HS-5 (cell line): ENCODE results near the gene TMTC4.
A peak's percentile ranks its signal among the peaks of the same experiment; 100 is the strongest.
"Not testable (repeated sequence)": the region's sequence is repeated elsewhere in the genome, so short reads cannot be mapped to it uniquely, and the experiment has no call there.

Experiments
- DNase-seq: peaks from one replicate; pipeline ENCODE4 v3.0.0-alpha.2; 2012; ENCODE audit warnings: low read depth

TMTC4 gene

GRCh38 chr13:100674572-100674871 is at the start of gene TMTC4:
Gene TMTC4 (minus strand): TSS chr13:100674795. CDS start chr13:100670362, 4,433 bp downstream.
- DNase-seq = no peak

DNA sequence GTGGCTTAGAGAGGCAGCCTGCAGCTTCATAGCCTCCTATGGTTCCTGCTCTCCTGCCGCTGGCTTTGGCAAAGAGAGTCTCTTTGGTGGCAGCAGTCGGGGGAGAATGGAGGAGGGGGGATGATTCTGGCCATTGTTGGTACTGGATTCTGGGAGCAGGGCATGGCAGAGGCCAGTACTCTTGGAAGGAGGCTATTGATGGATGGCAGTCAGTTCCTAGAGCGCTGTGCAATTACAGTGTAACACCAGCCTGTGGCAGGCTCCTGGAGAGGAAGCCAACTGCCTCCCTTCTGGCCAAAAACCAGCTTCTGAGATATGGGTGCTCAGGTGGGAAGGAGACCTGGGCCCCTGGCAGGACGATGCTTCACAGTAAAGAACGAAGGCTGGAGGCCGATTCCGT is 47.9 kb upstream of the TMTC4 start:
- no peak for DNase-seq

DNA sequence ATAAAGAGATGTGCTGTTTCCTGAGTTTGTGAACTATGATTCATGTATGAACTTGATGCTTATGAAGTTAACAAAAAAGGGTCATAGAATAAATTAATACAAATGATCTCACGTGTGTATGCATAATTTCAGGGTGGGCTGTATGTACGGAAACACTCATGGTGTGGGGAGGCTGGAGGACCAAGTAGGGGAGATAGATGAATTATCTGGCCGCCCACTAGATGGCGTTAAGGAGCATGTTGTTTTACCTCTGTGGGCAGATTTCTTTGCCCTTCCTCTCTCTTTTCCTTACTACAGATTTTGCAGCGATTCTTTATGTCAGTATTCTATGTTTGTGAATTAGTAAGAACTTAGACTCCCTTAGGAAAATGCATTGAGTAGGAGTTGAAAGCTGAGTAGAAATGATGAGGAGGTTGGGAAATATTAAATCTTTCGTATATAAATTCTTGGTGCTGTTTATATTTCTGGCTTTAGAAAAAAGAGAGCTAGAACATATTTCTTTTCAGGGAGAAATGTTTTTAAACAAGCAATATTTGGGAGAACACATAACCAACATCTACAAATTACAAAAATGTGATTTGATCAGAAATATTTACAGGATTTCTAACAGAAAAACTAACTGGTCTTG is 47.4 kb upstream of the TMTC4 start:
- peak; percentile 6 for DNase-seq

- DNase-seq = no peak
These were observed 41.0 kb upstream of the TMTC4 start for GRCh38 chr13:100715604-100716003.

GRCh38 chr13:100714478-100714877 is 39.9 kb upstream of the TMTC4 start:
- no peak for DNase-seq

DNA sequence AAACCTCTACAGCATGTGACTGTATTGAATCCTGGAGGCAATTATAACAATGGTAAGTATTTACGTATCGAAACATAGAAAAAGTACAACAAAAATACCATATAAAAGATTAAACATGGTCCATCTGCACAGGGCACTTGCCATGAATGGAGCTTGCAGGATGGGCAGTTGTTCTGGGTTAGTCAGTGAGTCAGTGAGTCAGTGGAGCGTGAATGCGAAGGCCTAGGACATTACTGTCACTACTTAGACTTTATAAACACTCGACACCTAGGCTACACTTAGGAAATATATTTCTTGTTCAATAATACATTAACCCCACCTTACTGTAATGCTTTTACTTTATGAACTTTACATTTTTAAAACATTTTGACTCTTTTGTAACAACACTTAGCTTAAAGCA is 35.6 kb upstream of the TMTC4 start:
- no peak for DNase-seq

DNA sequence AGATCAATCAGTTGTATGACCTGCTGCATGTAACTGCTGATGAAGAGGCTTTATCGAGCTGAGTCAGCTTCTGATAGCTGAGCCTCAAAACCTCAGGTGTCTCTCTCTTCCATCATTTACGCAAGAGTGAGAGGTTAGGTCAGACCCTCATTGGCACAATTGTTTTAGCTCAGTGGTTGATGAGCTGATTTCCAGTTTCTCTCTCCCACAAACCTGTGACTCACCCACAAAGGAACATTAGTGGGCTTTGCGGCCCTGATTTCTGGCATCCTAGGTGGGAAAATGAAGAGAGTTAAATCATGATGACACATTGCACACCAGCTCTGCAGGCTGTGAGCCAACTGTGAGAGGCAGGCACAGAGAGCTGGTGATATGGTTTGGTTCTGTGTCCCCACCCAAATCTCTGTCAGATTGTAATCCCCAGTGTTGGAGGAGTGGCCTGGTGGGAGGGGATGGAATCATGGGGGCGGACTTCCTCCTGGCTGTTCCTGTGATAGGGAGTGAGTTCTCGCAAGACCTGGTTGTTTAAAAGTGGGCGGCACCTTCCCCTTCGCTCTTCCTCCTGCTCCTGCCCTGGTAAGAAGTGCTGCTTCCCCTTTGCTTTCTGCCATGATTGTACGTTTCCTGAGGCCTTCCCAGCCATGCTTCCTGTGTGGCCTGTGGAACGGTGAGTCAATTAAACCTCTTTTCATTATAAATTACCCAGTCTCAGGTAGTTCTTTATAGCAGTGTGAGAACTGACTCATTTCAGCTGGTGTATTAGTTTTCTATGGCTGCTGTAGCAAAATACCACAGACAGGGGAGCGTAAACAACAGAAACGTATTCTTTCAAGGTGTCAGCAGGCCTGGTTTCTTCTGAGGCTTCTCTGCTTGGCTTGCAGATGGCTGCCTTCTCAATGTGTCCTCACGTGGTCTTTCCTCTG is 33.5 kb upstream of the TMTC4 start:
- DNase-seq = no peak

DNA sequence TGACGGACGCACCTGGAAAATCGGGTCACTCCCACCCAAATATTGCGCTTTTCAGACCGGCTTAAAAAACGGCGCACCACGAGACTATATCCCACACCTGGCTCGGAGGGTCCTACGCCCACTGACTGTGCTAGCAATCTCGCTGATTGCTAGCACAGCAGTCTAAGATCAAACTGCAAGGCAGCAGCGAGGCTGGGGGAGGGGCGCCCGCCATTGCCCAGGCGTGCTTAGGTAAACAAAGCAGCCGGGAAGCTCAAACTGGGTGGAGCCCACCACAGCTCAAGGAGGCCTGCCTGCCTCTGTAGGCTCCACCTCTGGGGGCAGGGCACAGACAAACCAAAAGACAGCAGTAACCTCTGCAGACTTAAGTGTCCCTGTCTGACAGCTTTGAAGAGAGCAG is 23.7 kb upstream of the TMTC4 start:
- not testable (repeated sequence) for DNase-seq

- no peak for DNase-seq
These were observed 20.8 kb upstream of the TMTC4 start for GRCh38 chr13:100695509-100695773.

DNA sequence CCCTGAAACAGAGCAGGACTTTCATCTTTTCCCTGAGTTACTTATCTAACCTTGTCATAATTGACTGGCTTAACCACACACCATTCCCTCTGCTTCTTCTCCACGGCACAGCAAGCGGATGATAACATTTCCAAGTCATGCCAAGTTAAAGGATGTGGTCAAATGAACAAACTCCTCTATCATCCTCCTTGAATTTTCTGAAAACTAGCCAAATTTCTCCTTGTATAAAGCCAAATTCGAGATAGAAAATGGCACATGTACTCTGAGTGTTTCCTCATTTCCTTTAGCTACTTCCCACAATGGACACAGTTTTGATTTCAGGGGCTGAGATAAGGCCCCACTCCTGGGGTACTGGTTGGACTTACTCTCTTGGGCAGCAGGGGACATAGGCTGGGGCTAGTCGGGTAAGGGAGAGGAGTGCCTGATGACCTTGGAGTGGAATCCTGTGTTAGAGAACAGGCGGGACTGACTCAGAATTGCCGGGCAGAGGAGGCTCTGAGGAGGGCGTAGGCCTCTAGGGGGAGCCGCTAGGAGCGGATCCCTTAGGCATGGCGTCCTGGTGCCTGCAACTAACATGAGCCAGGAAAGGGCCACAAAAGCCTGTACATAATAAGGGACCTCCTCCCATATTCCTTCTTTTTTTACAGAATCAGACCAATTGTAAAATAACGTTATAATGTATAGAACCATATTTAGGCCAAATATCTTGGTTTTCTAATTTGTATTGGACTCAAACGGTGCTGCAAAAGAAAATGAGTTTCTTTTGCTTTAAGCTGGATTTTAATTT is 20.3 kb upstream of the TMTC4 start:
- peak; percentile 9 for DNase-seq

GRCh38 chr13:100689191-100689590 is 14.6 kb upstream of the TMTC4 start:
- no peak for DNase-seq

DNA sequence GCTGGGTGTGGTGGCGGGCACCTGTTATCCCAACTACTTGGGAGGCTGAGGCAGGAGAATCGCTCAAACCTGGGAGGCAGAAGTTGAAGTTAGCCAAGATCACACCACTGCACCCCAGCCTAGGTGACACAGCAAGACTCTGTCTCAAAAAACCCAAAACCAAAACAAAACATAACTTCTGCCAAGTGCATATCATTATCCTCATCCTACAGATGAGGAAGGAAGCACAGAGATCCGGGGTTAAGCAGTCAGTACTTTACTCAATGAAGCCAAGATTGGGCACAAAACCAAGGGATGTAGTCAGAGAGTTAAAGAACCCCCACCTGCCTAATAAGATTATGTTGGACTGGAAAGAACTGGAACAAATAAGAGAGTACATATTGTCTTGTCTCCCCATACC is 5.5 kb upstream of the TMTC4 start:
- no peak for DNase-seq

GRCh38 chr13:100677128-100677527 is 2.5 kb upstream of the TMTC4 start:
- not testable (repeated sequence) for DNase-seq

DNA sequence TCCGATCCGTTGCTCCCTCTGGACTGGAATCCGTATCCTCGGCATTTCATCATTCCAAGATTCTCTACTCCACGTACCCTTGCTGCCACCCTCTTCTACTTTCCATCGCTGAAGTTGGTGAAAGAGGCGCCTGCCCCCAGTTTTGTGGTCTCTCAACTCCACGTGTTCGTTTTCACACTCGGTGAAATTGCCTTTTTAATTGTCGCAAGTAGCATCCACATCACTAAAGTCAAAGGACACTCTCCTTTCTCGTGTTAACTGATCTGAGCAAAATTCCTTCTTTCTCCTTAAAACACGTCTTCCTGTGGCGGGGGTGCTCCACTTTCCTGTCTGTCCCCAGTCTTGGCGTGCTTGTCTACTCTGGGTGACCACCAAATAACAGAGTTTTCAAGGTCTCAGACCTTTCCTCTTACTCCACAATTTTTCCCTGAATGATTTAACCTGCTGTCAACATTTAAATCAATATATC is 1.1 kb upstream of the TMTC4 start:
- DNase-seq = no peak

DNA sequence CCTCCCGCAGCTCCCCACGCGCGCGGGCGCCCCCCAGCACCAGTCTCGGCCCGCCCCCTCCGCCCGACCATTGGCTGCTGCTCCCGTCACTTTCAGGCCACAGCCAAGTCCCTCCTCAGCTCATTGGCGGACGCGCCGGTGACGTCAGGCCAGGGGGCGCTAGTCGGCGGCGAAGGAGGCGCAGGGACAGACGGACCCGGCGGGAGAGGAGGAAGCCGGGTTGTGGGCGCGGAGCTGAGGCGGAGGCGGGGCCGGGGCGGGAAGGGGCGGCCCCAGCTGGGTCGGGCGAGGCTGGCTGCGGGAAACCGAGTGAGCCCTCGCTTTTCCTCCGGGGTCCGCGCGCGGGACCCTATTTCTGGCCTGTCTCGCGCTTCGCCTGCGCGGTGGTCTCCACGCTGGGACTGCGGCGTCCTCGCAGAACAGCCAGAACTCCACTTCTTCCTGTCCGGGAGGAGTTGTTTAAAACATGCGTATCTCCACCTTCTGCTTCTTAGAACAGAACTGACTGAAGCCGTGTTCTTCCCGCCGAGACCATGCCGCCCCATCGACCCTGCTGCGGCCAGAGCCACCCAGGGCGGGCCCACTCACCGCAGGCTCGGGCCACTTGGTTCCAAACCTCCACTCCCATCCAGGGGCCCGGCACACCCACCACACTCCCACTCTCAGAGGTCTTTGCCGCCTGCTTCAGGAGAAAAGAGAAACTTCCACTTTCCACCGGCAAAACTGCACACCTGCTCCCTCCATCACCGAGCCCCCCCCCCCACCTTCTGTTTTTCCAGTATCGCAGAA is 471 bp upstream of the TMTC4 start:
- peak; percentile 46 for DNase-seq

GRCh38 chr13:100673713-100674571 is 653 bp downstream of the TMTC4 start:
- DNase-seq = peak; percentile 15

DNA sequence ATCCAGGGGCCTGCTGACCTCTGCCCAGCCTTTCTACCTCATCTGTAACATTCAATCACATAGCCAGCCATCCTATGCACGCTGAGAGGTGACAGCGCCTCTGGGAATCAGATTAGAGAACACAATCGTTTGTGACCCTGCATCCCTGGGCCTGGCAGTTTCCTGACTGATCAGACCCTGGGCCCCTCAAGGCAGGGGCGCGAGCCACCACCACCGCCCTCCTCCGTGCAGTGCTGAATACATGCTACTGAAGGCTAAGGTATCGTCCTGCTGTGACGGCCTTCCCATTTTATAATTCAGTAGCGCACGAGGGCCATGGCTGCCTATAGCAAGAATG is 1.3 kb downstream of the TMTC4 start:
- DNase-seq = no peak

GRCh38 chr13:100671389-100672182 is 3.0 kb downstream of the TMTC4 start:
- DNase-seq = no peak

- peak; percentile 25 for DNase-seq
These were observed 6.2 kb downstream of the TMTC4 start for GRCh38 chr13:100668408-100668807.

DNA sequence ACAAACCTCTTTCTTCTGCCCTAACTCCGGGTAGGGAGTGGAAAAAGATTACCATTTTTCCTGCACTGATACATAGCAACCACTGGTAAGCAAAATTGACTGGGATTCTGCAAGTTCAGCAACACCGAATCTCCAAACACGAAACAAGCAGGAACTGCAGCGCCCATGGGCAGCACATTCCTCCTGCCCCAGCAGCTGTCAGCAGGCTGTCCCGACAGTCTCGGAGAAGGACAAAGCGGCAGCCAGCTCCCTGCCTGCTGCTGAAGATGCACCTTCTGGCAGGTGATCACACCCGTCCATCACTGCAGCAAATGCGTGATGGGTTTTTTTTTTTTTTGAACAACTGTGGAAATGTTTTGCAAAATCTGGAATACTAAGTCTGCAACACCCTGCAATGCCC is 6.7 kb downstream of the TMTC4 start:
- no peak for DNase-seq

- no peak for DNase-seq
These were observed 8.5 kb downstream of the TMTC4 start for GRCh38 chr13:100666124-100666523.
